Mesendoderm (in vitro differentiated cells): ENCODE data around the gene ABCB4.

Source experiments
- DNase-seq: peaks from one replicate; pipeline ENCODE4 v3.0.0; 2013
- H2AK5ac ChIP-seq: 2 replicates; pipeline ENCODE4 v1.6.1; 2013; ENCODE audit warnings: low read length, inconsistent platforms
- H2BK120ac ChIP-seq: 2 replicates; pipeline ENCODE4 v1.6.1; 2013; ENCODE audit warnings: low read depth, mild to moderate bottlenecking, low read length, moderate library complexity, mixed read lengths
- H2BK15ac ChIP-seq: replicated peaks from 2 replicates; pipeline ENCODE4 v1.6.1; 2013; ENCODE audit warnings: low read depth, mild to moderate bottlenecking, moderate library complexity
- H2BK5ac ChIP-seq: 2 replicates; pipeline ENCODE4 v1.6.1; 2013; ENCODE audit warnings: low read length, inconsistent platforms
- H3K18ac ChIP-seq: 2 replicates; pipeline ENCODE4 v1.6.1; 2013; ENCODE audit warnings: mild to moderate bottlenecking, low read length, mixed read lengths
- H3K23ac ChIP-seq: one replicate; pipeline ENCODE4 v1.6.1; 2013; ENCODE audit warnings: low read length
- H3K27ac ChIP-seq: 2 replicates; pipeline ENCODE4 v1.5.1; 2013; ENCODE audit warnings: low read depth, mild to moderate bottlenecking, inconsistent platforms, low read length, moderate library complexity
- H3K27me3 ChIP-seq: 2 replicates; pipeline ENCODE4 v1.6.1; 2013; ENCODE audit warnings: low read length, control low read depth, mild to moderate bottlenecking, inconsistent platforms; ENCODE audit not compliant: insufficient read depth, poor library complexity
- H3K36me3 ChIP-seq: 2 replicates; pipeline ENCODE4 v1.6.1; 2013; ENCODE audit warnings: low read length, inconsistent platforms; ENCODE audit not compliant: control insufficient read depth, insufficient read depth
- H3K4ac ChIP-seq: one replicate; pipeline ENCODE4 v1.6.1; 2013; ENCODE audit warnings: low read depth, mild to moderate bottlenecking, low read length, moderate library complexity
- H3K4me1 ChIP-seq: 2 replicates; pipeline ENCODE4 v1.6.1; 2013; ENCODE audit warnings: low read depth, low read length, inconsistent platforms; ENCODE audit not compliant: control insufficient read depth
- H3K4me2 ChIP-seq: 2 replicates; pipeline ENCODE4 v1.6.1; 2013; ENCODE audit warnings: low read length
- H3K4me3 ChIP-seq: 2 replicates; pipeline ENCODE4 v1.5.1; 2013; ENCODE audit warnings: mild to moderate bottlenecking, low read length
- H3K56ac ChIP-seq: one replicate; pipeline ENCODE4 v1.6.1; 2013; ENCODE audit warnings: low read length
- H3K79me1 ChIP-seq: 2 replicates; pipeline ENCODE4 v1.6.1; 2013; ENCODE audit warnings: low read length, inconsistent platforms
- H3K79me2 ChIP-seq: 2 replicates; pipeline ENCODE4 v1.6.1; 2013; ENCODE audit warnings: mild to moderate bottlenecking, low read length; ENCODE audit not compliant: control insufficient read depth, insufficient read depth
- H3K9ac ChIP-seq: 2 replicates; pipeline ENCODE4 v1.6.1; 2013; ENCODE audit warnings: low read length, inconsistent platforms
- H4K5ac ChIP-seq: one replicate; pipeline ENCODE4 v1.6.1; 2013; ENCODE audit warnings: low read length
- H4K8ac ChIP-seq: one replicate; pipeline ENCODE4 v1.6.1; 2013; ENCODE audit warnings: low read depth, mild to moderate bottlenecking, control low read depth, low read length, moderate library complexity
- WGBS: extraction: QIAGEN DNeasy Blood & Tissue Kit; methylation state at CpG from one replicate; pipeline ENCODE4 v1.1.7; 2013; ENCODE audit warnings: low lambda C conversion rate, missing lambda C conversion rate; ENCODE audit not compliant: insufficient coverage; ENCODE audit errors: extremely low coverage; 5-methylcytosine and 5-hydroxymethylcytosine counted together

The ABCB4 gene

GRCh38 chr7:87359366-87359765 lies 116.1 kb downstream of the ABCB4 start:
- Histone ChIP-seq H2BK5ac (no peak overlapping the region), H3K79me2 (no peaks in the 10 kb centered on the region), H3K27me3 (no peaks in the 10 kb centered on the region), H4K5ac (no peak overlapping the region), H3K4ac (no peak overlapping the region), H3K56ac (no peak overlapping the region), H3K23ac (no peak overlapping the region), H3K18ac (no peak overlapping the region), H3K9ac (no peak overlapping the region), H3K27ac (no peak overlapping the region), H3K36me3 (no peaks in the 10 kb centered on the region), H3K4me3 (no peak overlapping the region), H3K4me2 (no peak overlapping the region), H2BK15ac (no peak overlapping the region), H3K79me1 (no peaks in the 10 kb centered on the region), H2AK5ac (no peak overlapping the region), H4K8ac (no peak overlapping the region), H3K4me1 (no peaks in the 10 kb centered on the region), H2BK120ac (no peak overlapping the region)
- WGBS: no CpG with 5 or more reads among the region's 2 CpGs
- DNase-seq: no peak

GRCh38 chr7:87356448-87356847 lies 119.0 kb downstream of the ABCB4 start:
- no peak overlapping the region for H3K56ac ChIP-seq
- H3K9ac ChIP-seq: no peak overlapping the region
- no peaks in the 10 kb centered on the region for H3K79me1 ChIP-seq
- H4K5ac ChIP-seq: no peak overlapping the region
- no peak for DNase-seq
- WGBS: no CpG with 5 or more reads among the region's 1 CpG
- H3K4me2 ChIP-seq: no peak overlapping the region
- no peak overlapping the region for H2BK120ac ChIP-seq
- no peaks in the 10 kb centered on the region for H3K27me3 ChIP-seq
- no peaks in the 10 kb centered on the region for H3K36me3 ChIP-seq
- H2BK5ac ChIP-seq: no peak overlapping the region
- H3K27ac ChIP-seq: no peak overlapping the region
- H2BK15ac ChIP-seq: no peak overlapping the region
- H3K18ac ChIP-seq: no peak overlapping the region
- H3K4me3 ChIP-seq: no peak overlapping the region
- H3K23ac ChIP-seq: no peak overlapping the region
- H3K4me1 ChIP-seq: no peaks in the 10 kb centered on the region
- H2AK5ac ChIP-seq: no peak overlapping the region
- no peak overlapping the region for H3K4ac ChIP-seq
- H3K79me2 ChIP-seq: no peaks in the 10 kb centered on the region
- H4K8ac ChIP-seq: no peak overlapping the region

GRCh38 chr7:87354749-87355148 lies 120.7 kb downstream of the ABCB4 start:
- Histone ChIP-seq H4K5ac (no peak overlapping the region), H4K8ac (no peak overlapping the region), H3K4me3 (no peak overlapping the region), H3K79me2 (no peaks in the 10 kb centered on the region), H2BK5ac (no peak overlapping the region), H2BK15ac (no peak overlapping the region), H3K4me1 (no peaks in the 10 kb centered on the region), H3K4me2 (no peak overlapping the region), H3K23ac (no peak overlapping the region), H3K9ac (no peak overlapping the region), H3K56ac (no peak overlapping the region), H3K27me3 (no peaks in the 10 kb centered on the region), H3K79me1 (no peaks in the 10 kb centered on the region), H2AK5ac (no peak overlapping the region), H3K18ac (no peak overlapping the region), H3K36me3 (no peaks in the 10 kb centered on the region), H3K27ac (no peak overlapping the region), H3K4ac (no peak overlapping the region), H2BK120ac (no peak overlapping the region)
- DNase-seq: peak; percentile 50
- WGBS: no CpG with 5 or more reads among the region's 3 CpGs
